Activated CD4-positive, alpha-beta T cell treated with anti-CD3 and anti-CD28 coated beads, Interleukin-2, amount 50 U/mL, for 48 hours (primary cell): ENCODE data around the gene CPA2.

Experiments
- DNase-seq, 2 experiments: peaks; one replicate each; pipeline ENCODE4 v3.0.0-alpha.2; 2020

CPA2 gene

DNA sequence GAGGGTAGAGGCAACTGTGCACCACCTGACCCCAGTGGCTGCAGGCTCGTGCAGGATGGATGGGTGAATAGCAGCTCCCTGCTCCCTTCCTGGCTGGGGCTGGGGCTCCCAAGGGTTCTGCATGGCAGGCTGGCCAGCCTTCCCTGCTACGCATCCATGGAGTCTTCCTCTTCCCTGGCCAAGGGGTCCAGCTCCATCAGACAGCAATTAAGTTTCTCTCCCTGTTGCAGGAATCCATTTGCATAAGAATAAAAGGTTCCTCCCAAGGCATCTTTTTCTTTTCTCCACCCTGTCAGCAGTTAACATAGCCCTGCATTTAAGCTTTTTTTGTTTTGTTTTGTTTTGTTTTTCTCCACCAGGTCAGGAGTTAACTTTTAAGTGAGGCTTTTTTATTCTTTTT, 10.0 kb upstream of the CPA2 start:
- DNase-seq, result no peak

DNA sequence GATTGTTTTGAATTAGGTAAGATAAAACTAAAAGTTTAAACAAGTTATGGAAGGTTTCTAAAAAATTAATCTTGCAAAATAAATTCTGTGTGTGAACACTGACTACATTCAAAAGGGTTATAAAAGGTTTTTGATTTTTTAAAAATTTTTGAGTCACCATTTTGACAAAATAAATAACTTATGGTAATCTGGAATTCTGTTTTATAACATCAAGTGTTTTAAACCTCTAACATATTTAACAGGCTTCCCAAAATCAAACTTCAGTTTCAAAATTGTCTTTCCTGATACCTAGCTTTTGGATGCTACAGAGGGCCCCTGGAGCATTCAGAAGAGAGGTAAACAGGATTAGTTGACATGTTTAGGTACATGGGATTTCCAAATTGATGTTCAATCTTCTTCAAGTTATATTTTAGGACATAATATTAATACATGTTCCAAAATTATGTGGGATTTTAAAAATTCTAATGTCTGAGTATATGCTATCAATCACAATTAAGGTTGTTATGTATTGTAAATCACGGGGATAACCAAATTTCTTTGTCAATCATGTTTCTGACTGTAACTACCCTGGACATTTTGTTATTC, 8.1 kb upstream of the CPA2 start:
- DNase-seq, result no peak

DNA sequence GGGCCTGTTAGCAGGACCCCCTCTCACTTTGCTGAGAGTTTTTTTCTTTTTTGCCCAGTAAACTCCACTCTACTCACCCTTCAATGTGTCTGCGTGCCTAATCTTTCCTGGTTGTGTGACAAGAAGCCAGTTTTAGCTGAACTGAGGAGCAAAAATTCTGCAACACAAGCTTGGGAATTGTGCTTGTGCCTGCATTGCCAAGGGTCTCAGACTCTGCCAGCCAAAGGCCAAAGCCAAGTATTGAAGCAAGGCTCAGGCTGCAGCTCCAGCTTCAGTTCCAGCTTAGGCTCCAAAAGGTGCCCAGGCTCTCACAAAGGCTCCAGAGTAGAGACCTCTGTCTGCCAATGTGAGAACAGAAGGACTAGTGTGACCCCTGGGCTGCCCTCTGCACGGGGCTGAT, 4.2 kb upstream of the CPA2 start:
- DNase-seq, result no peak

GRCh38 chr7:130263130-130263529, 3.5 kb upstream of the CPA2 start:
- DNase-seq, result no peak

- DNase-seq, result no peak
Measured at GRCh38 chr7:130266961-130267321, 278 bp downstream of the CPA2 start.

DNA sequence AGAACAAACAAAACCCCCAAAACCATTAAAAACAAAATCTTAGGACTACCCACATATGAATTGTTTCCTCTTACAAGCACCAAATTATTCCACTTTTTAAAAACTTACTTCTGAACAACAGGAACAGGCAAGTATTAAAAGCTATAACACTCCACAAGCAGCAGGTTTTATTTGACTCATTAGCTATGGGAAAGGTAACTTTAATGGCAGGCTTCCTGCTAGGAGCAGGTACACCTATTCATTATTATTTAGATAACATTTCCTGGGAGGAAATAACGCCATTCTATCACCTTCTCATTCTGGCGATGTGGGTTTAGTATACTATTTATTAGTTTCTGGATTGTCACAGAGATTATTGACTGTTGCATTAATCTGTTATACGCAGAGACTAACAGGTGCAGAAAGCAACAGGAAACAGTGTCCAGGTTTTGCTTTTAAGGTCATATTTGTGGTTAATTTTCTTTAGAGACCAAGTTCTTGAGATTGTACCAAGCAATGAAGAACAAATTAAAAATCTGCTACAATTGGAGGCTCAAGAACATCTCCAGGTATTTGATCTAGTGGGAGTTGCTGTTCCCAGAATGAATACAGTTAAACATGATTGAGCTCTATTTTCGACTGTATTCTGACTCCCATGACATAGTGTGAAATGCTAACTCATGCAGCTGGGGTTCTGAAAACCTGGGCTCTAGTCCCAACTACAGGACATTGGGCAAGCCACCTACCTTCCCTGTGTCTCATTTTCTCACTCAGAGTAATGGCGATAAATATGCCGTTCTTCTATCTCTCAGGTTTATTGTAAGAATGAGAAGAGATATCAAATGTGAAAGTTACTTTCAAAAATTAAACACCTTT, 2.0 kb downstream of the CPA2 start:
- no peak for DNase-seq

GRCh38 chr7:130269318-130269694, 2.6 kb downstream of the CPA2 start:
- no peak for DNase-seq

GRCh38 chr7:130270947-130271800, 4.5 kb downstream of the CPA2 start:
- no peak for DNase-seq

DNA sequence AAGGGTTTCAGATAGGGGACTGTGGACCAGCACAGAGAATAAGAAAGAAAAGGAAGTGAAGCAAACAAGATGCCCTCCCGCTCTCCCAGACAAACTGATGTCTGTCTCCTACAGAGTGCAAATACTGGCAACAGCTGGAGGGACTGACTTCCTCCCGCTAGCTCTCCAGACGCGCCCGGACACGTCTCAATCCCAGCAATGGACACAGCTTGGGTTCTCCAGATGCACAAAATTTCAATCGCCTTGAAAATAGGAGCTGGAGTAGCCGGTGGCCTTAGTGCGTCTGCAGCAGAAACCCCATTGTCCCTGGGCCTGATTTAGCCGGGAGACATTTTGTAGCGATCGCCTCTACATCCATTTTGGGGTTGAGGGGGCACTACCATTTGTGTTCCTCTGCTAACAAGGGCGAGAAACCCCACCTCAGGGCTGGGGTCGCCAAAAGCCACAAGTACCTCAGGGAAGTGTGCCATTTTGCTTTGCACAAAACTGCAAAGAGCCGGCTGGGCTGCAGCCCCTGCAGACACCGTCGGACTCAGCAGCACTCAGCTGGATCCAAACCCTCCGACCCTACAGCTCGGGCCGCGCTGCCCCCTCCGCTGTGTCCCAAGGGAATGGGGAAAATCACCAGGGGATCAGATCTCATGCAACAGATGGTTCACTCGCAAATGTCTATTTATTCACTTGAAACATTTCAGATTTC, 5.9 kb downstream of the CPA2 start:
- DNase-seq, result no peak

DNA sequence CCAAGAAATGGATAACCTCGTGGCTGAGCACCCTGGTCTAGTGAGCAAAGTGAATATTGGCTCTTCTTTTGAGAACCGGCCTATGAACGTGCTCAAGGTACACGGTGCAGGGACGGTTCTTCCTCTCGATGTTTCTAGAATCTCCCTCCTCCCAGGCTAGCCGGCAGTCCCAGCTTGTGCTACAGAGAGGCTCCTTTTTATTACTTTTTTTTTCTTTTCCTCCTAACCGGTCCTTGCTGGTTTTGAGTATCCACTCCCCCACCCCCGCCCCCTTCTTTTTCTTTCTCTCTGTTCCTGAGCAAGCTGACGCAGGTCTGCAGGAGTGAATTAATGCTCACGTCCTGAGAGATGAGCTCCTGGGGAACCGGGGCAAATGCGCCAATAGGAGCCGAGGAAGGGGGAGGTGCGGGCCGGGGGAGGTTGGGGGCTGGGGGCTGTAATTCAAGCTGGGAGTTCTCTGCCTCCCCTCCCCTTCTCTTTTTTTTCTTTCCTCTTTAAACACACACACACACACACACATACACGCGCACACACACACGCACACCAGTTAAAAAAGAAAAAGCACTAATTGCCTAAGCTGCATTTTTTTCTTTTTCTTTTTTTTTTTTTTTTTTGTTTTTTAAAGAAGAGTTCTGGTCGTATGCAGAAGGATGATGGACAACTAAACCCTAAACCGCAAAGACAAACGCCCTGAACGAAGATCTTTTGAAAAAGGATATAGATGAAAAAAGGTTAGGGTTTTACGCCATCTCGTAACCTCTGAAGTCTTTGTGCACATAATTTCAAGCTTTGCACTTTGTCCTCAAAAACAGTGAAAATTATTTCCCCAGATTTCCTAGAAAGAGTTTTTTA, 6.6 kb downstream of the CPA2 start:
- no peak for DNase-seq

GRCh38 chr7:130273933-130274255, 7.2 kb downstream of the CPA2 start:
- no peak for DNase-seq

GRCh38 chr7:130274296-130274695, 7.6 kb downstream of the CPA2 start:
- DNase-seq, result no peak

DNA sequence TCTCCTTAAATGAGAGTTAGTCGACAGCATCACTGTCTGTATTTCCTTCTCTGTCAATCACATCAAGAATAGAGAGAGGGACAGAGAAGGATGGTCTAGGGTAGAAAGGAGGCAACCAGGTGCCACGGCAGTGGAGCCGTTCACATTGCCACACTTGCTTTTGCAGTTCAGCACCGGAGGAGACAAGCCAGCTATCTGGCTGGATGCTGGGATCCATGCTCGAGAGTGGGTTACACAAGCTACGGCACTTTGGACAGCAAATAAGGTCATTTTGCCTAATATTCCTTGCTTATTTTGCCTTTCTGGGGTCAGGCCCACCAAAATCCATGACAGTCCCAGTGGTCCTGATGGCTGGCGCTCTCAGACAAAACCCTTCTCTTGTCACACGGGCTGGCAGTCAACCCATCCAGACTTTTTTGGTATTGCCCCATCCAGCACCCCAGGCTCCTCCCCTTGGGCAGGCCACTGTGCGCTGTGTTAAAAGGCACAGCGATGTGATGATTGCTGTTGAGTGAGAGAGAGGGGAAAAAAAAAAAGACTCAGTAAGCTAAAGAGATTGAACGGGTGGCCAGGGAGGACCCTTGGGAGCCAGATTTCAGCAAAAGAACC, 8.4 kb downstream of the CPA2 start:
- DNase-seq, result no peak

- DNase-seq, result no peak
Measured at GRCh38 chr7:130275826-130276297, 9.2 kb downstream of the CPA2 start.

DNA sequence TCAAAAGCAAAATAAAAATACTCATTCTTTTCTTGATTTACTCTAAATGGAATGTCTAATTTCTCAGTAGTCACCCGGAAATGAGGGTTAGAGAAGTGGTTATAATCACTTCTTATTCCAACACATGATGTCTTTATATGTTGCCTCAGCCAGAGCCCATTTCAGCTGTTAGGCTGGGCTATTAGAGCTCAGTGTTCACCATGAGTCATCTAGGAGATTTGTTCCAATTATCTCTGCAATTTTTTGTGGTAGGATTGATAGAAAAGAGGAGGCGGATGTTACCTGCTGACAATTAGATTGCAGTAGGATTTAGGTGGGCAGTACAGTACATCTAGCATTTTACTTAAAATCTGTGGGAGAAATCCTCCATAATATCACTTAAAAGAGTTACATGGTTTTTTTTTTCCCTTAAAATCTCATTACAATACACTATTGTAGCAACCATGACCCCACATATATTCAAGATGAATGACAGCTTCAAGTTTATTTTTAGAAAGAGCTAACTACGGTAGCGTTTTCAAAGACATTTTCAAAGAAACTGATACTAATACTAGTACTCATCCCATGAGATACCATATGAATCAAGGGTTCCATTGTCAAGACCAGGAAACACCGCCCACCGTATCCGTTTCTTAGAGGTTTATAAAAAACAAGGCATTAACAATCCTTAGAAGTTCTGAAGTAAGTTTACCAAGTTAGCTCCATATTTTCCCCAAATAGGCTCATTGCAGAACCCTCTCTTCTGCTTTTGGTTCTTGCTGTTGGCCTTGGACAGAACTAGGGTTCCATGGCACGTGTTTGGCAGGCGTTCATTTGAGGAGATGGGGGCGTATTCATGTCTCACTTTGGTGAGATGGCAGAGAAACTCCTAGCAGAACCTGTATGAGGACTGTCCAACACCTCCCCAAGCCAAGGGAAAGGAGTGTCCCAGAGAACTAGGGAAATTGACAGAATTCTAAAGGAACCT, 10.4 kb downstream of the CPA2 start:
- DNase-seq, result peak; percentile 55 to 72

- no peak for DNase-seq
Measured at GRCh38 chr7:130277763-130278643, 11.3 kb downstream of the CPA2 start.

DNA sequence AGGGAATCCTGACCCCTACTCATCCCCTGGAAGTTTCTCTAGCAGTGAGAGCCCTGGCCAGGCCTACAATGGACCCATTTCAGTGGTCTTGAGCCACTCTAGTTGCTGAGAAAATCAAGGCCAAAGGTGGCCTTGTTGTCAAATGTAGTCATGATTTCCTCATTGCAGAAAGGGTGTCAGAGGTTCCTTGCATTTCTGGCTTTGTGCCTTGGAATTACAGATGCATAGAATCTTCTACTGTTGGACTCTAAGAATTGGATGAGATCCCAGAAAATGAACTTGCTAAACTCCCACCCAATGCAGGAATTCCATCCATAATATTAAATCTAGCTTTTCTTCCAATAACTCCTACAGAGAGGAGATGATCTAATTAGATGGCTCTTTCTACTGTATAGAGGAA, 12.2 kb downstream of the CPA2 start:
- DNase-seq, result no peak

GRCh38 chr7:130279286-130279685, 12.6 kb downstream of the CPA2 start:
- no peak for DNase-seq

- DNase-seq, result no peak
Measured at GRCh38 chr7:130279906-130280305, 13.2 kb downstream of the CPA2 start.

- no peak for DNase-seq
Measured at GRCh38 chr7:130281260-130281659, 14.6 kb downstream of the CPA2 start.
